HG03159 (cell line): ENCODE data around the gene MEIS2.
"Not testable (repeated sequence)": the region's sequence is repeated elsewhere in the genome, so short reads cannot be mapped to it uniquely, and the experiment has no call there.

Experiments used
- ATAC-seq: cut with Tn5 transposase; IDR thresholded peaks from one replicate; pipeline ENCODE4 v1.9.1; 2021; ENCODE audit warnings: mild to moderate bottlenecking, moderate library complexity; ENCODE audit not compliant: unreplicated experiment

The MEIS2 gene

DNA sequence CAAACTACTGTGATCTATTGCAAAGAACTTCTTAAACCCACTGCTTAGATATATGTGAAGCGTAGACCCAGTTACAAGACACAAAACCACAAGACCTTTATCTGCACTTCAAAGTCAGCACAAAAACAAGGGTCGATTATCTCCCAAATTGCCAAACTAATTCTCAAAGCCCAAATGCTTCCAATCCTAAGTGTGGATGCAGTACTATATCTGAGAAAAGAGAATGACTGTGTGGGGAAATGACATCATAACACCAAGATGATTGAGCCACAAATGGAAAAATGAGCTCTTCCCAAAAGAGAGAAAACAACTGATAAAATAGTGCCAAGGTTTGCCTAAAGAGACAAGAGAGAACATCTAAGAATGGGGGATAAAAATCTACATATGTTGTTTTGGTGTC is 86.2 kb downstream of the MEIS2 start:
- no peak for ATAC-seq

DNA sequence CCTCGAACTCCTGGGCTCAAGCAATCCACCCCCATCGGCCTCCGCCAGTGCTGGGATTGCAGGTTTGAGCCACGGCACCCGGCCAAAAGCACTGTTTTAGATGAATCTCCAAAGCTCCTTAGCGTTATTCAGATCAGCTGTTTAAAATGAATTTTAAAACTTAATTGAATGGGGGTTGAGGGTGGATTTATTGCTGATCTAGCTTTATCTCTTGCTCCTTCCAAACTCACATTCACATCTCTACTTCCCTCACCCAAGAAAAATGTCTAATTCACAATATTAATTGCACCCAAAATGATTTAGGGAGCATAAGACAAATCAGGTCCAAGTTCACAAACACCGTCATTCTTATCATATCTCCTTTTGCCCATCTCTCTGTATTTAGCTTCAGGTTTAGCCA is 89.8 kb downstream of the MEIS2 start:
- ATAC-seq: no peak

DNA sequence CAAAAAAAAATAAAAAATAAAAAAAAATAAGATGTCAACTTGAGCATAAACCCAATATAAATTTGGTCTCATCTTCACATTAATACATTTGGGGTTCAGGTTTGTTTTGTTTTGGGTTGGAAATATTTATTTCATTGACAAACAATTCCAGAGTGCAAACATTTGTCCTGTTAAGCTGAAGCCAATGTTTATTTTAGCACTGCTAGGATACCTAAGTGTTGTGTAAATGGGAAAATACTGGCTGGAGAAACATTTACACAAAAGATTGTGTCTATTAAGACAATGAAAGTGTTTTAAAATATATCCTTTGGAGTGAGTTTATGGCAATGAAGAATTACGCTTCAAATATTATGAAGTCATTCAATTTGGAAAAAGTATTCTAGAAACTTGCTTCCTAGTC is 91.1 kb downstream of the MEIS2 start:
- ATAC-seq: no peak

DNA sequence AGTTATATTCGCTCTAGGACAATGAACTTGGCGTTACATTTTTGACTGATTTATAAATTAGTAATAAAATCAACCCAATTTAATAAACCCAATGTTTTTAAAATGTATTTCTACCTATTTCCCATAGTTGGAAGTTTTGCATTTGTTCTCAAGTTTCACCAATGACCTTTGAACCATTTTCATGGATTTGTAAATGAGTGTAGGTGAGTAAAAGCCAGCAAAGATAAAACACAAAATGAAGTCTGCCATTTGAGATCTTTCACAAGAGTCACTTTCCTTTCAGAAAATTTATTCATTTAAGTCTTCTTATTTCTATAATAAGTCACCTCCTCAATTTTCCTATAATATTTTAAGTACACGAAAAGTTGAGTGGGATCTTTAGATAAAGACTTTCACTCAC is 92.1 kb downstream of the MEIS2 start:
- ATAC-seq: no peak

DNA sequence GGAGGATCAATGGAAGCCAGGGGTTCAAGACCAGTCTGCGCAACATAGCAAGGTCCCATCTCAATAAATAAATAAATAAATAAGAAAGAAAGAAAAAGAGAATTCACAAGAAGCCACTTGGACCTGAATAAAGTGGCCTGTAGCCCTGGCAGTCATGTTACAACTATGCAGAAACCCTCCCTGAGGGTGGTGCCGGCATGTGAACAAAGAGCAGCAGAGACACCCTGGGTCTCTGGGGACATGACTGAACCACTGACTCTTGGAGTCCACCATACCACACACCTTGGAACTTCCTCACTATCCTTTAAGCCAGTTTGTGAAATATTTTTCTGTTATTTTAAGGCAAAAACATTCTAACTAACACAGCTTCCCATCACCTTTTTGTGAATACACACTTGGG is 93.0 kb downstream of the MEIS2 start:
- no peak for ATAC-seq

DNA sequence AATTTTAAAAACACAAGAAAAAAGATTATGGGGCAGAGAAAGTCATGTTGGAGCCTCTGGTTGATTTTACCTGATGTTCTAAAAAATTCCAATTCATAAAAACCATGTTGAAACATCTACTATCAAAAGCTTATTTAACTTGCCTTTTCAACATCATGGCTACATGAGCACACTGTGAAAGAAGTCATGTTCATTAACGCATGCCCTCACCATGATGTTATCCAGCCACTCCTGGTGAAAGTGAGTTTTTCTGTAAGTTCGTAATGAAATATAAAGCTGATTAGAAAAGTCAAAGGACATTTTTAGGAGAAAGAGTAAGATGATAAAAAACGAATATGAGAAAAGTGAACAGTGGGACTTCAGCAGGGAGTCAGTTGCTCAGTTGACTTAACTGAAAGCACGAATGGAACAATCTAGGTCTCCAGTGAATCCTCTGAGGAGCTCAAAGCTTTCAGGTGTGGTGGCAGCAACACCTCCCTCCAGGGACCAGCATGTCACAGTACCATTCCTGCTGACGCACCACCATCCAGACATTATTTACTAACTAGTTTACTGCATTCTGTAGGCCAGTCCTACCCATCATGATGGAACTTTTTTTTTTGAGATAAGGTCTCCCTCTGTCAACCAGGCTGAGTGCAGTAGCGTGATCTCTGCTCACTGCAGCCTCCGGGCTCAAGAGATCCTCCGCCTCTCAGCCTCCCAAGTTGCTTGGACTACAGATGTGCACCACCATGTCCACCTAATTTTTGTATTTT is 95.2 kb downstream of the MEIS2 start:
- ATAC-seq: no peak

DNA sequence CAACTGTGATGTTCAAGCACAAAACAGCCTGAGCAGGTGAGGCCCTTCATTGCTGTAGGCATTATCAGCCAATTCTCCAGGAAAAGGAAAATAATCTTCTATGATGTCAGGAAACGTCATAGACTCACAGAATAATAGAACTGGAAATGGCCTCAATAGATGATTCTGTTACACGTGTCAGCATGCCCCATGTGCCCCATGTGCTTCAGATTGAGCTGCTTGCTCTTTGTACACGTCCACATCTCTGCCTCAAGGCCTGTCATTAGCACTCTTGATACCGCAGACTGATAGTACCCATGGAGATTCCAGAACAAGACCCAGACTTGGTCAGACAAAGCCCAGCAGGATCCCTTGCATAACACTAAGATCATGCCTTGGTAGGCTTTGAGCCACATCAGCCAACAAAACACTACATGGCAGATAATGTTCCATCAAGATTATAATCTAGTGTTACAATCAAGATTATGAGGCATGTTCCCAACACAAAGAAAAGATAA is 95.9 kb downstream of the MEIS2 start:
- no peak for ATAC-seq

DNA sequence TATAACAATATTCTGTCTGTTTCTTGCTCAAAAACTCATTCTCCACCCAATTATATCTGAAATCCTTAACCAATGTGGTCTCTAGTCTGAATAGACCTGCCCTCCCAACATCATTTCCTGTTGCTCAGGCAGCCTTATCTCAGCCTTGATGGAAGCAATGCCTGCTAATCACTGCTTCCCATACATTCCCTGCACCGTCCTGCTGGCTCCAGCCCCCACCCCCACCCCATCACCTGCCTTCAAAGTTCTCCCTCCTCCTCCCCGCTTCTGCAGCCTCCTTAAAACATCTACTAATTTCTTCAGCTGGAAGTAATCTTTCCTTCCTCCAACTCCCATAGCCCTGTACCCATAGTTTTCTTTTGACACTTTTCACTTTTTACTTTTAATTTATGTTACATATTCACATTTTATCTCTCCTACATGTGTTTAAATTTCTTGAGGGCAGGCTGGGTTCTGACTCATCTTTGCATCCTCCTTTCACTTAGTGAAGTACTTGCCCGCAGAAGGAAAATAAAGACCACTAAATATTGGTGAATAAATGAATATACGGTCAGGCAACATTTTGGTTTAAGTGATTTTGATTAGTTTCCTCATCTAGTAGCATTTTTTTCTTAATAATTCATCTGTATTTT is 98.2 kb downstream of the MEIS2 start:
- no peak for ATAC-seq

DNA sequence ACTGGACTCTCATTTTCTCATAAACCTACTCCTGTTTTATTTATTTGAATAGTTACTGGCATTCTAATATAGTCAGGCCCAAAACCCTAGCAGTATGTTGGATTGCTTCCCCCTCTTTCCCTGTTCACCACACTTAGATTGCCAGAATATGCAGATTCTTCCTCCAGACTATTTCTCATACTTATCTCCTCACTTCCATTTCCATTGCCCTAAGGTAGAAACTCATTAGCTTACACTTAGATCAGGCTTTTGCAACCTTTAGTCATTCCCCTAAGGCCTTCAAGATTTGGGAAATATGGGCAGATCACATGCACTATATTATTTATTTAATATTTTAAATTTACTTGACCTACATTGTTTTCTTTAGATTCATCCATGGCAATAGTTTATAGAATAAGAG is 98.9 kb downstream of the MEIS2 start:
- ATAC-seq: no peak

DNA sequence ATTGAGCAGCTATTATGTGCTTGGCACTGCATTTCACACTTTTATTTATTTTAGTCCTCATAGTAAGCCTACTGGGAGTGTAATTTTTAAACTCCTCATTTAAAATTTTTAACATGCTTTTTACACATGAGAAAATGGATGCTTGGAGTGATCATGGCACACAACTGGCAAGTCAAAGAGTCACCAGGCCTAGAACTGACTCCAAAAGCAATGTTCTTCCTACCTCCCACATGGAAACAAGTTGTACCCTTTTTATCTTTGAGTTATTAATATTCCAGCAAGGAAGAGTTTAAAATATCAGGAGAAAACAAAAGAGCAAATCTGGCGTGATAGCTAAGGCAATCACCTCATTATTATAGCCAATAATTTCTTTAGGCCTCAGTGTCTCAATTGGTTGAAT is 100.6 kb downstream of the MEIS2 start:
- ATAC-seq: no peak

DNA sequence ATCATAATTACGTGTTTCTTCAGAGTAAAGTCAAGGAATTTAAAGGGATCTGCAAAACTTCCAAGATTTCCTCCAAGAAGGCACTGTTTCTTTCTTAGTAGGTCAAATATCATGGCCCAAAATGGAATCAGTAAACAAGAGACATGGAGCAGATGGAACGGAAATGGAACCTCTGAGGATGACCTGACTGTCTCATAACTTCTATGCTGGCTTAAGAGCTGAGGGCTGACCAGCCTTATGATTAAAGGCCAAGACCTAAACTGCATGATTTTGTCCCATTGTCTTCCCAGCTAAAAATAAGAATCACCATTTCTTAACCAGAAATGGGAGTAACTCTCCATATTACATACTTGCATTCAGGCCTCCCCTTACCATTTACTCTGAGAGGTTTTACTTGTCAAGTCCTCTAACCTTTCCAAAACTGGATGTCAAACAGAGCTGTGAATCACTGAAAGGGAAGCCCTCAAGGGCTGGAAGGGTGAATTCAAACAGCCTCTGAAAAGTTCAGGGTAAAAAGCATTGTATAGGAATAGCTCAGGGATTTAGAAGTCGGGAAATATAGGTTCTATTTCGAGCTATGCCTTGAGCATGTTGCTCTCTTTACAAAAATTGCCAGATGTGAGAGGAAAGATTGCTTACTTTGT is 103.7 kb downstream of the MEIS2 start:
- no peak for ATAC-seq

DNA sequence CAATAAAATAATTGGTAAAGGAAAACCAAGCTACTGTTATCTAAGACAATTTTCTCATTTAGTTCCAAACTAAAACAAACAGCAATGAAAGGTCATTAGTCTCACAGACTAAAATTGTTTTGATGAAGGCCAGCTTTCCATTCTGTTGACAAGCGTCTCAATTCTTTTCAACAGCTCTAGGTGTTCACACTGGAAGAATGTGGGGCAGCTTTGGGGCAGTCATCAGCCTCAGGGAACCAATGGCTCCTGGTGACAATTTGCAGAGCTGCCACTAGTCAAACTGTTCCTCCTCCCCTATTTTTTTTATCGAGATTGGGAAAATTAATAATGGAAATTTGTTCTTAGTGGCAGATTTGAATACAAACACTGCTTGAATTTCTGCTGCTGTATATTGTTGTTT is 104.2 kb downstream of the MEIS2 start:
- ATAC-seq: no peak

DNA sequence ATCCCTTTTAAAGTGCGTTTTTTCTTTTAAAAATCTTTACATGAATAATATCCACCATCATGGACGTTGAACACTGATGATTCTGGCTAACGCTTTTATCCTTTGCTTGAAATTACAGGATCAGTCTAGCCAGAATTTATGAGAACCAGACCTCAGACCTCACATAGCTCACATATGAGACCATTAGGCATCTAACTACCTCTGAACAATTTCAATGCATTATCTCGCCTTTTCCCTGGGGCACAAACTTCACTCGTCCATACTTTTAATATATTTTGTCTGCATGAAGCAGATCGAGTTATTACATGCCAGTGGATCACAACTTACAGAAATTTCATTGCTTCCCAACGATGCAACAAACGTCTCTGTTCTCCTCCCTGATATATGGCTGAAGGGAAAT is 105.6 kb downstream of the MEIS2 start:
- ATAC-seq: no peak

DNA sequence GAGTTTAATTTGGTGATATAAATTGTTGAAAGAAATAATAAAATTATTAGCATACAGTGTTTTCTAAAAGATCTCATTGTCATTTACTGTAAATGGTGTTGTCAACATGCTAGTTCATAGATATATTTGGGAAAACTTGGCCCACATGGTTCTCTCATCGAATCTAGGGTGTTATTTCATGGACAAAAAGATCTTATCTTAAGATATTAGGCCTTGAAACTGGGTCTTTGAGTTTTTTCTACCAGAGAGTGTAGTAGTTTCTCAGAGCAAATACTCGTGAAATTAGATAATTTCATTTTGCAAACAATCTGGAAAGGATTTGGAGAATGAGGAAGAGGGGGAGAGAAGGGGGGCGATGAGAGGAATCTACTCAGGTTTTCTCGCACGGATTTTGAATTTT is 107.9 kb downstream of the MEIS2 start:
- no peak for ATAC-seq

DNA sequence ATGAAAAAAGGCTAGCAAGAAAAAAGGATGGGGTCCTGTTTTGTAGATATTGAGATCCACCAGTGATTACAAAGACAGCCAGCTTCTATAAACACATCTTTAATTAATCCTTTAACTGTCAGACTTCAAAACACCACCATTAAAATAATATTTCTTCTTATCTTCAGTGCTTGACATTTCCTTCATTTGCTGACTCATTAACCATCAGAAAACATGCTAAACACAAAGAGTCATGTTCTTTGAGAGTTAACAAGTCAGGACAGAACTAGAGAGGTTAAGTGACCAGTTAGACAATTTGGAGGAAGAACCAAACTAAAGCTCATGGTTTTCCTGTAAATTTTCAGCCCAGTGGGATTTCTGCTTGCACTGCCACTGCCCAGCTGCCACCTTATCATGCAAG is 111.4 kb downstream of the MEIS2 start:
- ATAC-seq: no peak

DNA sequence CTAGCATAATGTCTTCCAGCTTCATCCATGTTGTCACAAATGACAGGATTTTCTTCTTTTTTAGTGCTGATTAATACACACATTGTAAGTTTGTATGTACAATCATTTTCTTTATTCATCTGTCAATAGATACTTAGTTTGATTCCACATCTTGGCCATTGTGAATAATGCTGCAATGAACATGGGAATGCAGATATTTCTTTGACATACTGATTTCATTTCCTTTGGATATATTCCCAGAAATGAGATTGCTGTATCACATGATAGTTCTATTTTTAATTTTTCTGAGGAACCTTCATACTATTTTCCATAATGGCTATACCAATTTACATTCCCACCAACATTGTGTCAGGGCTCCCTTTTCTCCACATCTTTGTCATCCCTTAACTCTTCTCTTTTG is 117.9 kb downstream of the MEIS2 start:
- ATAC-seq: no peak

DNA sequence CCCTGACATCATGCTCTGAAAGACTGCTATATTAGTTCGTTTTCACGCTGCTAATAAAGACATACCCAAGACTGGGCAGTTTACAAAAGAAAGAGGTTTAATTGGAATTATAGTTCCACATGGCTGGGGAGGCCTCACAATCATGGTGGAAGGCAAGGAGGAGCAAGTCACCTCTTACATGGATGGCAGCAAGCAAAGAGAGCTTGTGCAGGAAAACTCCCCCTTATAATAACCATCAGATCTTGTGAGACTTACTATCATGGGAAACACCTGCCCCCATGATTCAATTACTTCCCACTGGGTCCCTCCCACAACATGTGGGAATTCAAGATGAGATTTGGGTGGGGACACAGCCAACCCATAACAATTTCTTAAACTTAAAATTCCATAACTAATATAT is 120.1 kb downstream of the MEIS2 start:
- ATAC-seq: not testable (repeated sequence)

DNA sequence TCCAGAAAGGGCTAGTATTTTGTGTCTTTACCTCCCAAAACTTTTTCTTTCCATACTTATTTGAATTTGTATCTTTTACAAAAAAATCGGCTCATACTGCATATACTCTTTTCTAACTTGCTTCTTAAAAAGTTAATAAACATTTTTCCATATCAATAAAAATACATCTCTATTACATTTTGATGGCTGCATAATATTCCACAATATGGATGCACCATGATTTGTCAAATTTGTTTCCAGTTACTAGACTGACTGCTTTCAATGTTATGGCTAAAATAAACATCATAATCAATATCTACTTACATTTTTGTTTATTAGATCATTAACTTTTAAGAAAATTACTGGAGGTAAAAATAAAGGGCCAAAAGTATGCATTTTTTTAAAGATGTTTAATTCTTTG is 121.7 kb downstream of the MEIS2 start:
- no peak for ATAC-seq

DNA sequence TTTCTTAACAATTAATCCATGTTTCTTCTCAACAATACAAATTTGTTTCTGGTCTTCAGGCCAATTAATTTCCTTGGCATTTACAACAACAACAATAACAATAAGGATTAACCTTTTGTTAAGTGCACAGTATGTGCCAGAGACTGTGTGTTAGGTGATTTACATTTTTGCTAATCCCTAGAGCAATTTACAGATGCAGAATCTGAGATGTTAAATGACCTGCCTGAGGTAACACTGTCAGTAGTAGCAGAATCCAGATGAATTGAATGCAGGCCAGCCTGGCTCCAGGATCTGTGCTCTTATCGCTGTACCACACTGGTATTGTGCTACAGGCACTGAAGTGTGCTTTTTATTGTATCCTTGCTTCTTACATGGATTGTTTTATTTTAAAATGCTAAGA is 122.2 kb downstream of the MEIS2 start:
- ATAC-seq: no peak

DNA sequence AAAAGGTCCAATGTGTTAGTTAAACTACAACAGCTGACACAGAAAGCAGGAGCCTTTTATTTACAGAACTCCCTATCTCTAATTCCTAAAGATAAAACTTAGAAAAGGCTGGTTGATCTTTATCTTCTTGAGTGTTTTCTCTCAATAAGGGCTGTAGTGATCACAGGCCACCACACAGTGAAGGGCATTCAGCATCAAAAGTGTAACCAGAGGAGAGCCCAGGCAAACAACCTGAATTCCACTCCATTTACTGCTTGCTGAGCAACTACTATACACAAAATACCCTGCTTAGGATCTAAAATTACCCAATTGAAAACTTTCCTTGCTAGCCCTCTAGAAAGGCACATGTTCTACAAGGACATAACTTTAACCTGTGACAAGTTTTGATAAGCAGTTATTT is 122.7 kb downstream of the MEIS2 start:
- ATAC-seq: no peak

DNA sequence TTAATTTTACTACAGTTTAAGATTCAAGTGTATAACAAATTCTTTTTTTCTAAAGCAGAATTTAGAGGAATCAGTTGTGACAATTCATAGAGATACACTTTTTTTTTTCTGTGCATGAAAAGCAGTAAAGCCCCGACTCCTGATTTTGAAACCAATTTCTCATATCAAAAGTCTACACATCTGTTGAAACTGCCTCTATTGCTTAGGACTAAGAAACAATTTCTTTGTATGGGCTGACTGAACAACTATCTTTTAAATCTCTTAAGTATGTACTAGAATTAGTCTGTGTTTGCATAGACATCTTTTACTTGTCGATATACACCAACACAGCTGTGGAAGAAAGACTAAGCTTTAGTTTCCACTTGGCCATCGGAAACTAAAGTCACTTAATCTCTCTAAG is 127.6 kb downstream of the MEIS2 start:
- no peak for ATAC-seq

DNA sequence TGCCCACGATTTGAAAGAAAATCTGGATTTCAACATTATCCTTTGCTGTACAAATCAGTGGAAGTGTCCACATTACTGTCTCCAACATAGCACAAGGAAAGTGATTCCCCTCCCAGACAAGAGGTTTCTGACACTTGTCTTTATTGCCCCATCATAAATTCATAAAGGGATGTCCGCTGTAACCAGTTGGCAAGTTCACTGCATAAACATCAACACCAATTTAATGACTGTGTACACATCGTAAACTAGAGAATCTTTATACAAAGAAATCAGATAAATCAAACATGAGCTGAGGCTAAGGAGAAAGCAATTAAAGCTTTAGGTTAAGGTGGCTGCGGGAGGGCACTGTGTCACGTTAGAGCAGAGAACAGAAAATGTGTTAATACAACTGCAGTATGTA is 129.8 kb downstream of the MEIS2 start:
- ATAC-seq: no peak
